Measurements from ENCODE around the gene SEMA4A.

GRCh38 chr1:156160743-156161171 is 7.4 kb downstream of the SEMA4A start:
- no peak for TF ChIP-seq POLR2AphosphoS5 (IDR thresholded peaks at IDR 0.05)
- TF ChIP-seq MXI1 (conservative IDR thresholded peaks at IDR 0.05; ENCODE audit: poor library complexity, severe bottlenecking): no peak
- TF ChIP-seq EZH2 (IDR thresholded peaks at IDR 0.05; ENCODE audit: borderline replicate concordance, insufficient read depth, low read length, poor library complexity, severe bottlenecking): no peak
- TF ChIP-seq RAD21 (conservative IDR thresholded peaks at IDR 0.05): no peak
- TF ChIP-seq, protein P1, sequence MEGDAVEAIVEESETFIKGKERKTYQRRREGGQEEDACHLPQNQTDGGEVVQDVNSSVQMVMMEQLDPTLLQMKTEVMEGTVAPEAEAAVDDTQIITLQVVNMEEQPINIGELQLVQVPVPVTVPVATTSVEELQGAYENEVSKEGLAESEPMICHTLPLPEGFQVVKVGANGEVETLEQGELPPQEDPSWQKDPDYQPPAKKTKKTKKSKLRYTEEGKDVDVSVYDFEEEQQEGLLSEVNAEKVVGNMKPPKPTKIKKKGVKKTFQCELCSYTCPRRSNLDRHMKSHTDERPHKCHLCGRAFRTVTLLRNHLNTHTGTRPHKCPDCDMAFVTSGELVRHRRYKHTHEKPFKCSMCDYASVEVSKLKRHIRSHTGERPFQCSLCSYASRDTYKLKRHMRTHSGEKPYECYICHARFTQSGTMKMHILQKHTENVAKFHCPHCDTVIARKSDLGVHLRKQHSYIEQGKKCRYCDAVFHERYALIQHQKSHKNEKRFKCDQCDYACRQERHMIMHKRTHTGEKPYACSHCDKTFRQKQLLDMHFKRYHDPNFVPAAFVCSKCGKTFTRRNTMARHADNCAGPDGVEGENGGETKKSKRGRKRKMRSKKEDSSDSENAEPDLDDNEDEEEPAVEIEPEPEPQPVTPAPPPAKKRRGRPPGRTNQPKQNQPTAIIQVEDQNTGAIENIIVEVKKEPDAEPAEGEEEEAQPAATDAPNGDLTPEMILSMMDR (IDR thresholded peaks at IDR 0.05; ENCODE audit: poor library complexity, severe bottlenecking): no peak
- no peak for TF ChIP-seq REST (IDR thresholded peaks at IDR 0.05; ENCODE audit: borderline replicate concordance)

Data from neural cell (in vitro differentiated cells).